Fibroblast of skin of abdomen (primary cell): ENCODE data around the gene ANTKMT.

Experiments used
- DNase-seq: peaks from one replicate; pipeline ENCODE4 v3.0.0-alpha.2; 2013

The ANTKMT gene

DNA sequence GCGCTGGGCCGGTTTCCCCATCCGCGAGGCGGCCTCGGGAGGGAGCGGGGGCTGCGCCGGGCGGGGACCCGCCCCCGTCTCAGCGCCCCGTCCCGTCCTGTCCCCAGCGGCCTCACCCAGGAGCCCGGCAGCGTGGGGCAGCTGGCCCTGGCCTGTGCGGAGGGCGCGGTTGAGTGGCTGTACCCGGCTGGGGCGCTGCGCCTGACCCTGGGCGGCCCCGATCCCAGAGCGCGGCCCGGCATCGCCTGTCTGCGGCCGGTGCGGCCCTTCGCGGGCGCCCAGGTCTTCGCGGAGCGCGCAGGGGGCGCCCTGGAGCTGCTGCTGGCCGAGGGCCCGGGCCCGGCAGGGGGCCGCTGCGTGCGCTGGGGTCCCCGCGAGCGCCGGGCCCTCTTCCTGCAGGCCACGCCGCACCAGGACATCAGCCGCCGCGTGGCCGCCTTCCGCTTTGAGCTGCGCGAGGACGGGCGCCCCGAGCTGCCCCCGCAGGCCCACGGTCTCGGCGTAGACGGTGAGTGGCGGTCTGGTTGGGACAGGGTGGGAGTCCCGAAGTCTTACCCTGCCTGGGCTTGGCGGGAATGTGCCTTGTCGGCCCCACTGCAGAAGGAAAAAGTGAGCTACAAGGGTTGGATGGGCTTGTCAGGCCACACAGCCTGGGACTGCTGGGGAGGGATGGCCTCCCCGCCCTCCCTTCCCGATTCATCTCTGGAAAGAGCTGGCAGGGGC lies 5.3 kb upstream of the ANTKMT start:
- DNase-seq, result no peak

DNA sequence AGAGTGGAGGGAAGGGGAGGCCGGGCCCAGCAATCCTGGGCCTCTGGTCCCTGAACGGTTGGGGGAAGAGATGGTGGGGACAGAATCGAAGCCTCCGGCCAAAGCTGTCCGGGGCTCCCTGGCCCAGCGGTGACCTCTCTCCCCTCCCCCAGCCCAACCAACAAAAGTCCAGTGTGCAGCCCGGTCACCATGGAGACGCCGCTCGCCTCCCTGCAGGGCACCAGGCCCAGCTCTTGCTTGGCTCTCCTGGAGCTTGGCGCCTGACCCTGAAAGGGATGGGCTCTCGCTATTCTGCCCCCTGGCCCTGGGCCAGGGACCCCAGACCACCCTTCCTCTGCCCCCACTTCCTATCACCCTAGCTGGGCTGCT lies 4.8 kb upstream of the ANTKMT start:
- DNase-seq, result no peak

DNA sequence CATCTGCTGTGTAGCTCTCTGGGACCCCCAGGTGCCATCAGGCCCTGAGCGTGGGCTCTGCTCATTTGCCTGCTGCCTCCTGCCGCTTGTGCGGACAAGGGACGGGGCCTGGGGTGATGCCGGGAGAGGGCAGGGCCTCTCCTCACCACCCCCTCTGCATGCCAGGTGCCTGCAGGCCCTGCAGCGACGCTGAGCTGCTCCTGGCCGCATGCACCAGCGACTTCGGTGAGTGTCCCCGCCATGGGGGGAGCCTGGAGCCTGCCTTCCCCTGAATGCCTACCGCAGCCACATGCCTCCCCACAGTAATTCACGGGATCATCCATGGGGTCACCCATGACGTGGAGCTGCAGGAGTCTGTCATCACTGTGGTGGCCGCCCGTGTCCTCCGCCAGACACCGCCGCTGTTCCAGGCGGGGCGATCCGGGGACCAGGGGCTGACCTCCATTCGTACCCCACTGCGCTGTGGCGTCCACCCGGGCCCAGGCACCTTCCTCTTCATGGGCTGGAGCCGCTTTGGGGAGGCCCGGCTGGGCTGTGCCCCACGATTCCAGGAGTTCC lies 4.1 kb upstream of the ANTKMT start:
- DNase-seq, result no peak

DNA sequence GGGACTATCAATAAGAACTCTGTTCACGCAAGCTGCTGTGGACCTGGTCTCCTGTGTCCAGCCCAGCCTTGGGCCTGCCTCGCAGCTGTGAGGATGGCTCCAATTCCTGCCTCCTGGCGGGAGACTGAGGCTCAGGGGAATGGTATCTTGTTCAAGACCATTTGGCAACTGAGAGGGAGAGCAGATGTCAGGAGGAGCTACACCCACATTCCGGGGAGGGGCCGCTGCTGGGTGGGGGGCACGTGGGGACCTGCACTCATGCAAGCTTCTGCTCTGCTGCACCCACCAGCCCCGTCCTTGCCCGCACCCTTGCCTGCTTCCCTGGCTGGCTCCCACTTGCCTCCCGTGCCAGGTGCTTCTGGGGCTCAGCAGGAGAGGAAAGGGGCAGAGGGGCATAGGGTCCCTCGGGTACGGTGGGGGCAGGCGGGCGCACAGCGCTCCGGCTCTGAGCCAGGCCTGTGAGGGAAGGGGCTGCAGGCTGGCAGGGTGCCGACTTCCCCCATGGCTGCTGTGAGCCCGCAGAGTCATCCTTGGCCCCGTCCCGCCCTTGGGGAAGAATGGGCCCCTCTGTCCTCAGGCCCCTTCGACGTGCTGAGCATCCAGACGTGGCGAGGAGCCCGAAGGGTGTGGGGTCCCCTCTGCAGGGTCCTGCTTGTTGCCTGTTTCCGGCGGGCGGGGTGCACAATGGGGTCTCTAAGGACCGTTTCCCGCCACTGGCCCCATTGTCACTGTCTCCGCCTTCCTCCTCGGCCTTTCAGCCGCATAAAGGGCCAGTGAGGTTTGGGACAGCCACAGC lies 3.3 kb upstream of the ANTKMT start:
- no peak for DNase-seq

DNA sequence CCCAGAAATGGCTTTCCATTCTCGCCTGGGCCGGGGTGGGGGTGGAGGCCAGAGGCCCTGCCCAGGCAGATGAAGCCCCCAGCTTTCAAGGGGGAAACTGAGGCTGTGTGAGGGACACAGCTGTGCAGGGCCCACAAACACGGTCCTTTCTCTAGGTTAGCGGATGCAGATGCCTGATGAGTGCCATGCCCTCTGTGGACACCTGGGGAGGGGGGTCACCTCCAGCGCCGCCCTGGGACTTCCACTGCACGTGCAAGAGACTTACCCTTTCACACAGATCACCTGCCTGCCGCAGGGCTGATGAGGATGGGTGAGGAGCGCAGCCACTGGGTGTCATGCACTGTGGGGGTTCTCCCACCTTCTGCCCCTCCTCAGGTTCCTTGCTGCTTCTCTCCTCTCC lies 2.6 kb upstream of the ANTKMT start:
- DNase-seq, result no peak

DNA sequence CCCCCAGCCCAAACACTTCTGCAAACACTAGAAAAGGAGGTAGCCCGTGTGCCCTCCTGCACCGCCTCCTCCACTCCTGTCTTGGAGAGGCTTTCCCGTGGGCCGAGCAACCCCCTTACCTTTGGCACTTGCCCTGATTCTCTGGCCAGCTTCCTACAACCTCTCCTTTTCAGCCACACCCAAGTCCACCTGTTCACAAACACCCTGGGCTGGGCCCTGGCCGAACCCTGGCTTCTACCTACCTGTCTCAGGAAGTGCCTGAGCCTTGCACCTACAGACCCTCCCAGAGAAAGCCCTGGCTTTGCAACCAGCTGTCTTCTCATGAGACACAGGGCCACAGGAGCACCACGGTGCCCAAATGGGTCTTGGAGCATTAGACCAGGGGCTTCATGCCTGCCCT lies 2.0 kb upstream of the ANTKMT start:
- DNase-seq, result no peak

DNA sequence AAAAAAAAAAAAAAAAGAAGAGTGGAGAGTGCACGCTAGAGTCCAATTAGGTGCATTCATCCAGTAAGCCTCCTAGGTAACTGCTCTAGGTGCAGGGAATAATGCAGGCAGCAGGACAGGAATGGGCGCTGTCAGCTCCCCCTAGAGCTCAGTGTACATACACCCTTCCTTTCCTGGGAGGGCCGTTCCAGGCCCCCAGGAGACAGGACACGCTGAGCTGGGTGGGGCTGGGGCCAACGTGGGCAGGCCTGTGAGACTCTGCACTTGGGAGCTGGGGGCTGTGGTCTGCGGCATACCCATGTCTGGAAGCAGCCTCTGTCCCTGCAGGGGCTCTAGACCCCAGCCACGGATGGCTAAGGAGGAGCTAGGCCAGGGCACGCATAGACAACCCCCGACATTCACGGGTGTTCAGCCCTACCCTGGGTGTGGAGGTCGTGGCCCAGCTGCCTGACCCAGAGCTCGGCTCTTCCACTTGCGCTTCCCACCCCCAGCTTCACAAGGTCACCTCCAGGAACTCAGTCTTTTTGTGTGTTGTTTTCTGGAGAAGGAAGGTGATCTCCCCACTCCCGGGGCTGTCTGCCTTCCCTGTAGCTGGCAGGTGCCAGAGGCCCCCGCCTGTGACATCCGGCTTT lies 1.0 kb upstream of the ANTKMT start:
- no peak for DNase-seq

DNA sequence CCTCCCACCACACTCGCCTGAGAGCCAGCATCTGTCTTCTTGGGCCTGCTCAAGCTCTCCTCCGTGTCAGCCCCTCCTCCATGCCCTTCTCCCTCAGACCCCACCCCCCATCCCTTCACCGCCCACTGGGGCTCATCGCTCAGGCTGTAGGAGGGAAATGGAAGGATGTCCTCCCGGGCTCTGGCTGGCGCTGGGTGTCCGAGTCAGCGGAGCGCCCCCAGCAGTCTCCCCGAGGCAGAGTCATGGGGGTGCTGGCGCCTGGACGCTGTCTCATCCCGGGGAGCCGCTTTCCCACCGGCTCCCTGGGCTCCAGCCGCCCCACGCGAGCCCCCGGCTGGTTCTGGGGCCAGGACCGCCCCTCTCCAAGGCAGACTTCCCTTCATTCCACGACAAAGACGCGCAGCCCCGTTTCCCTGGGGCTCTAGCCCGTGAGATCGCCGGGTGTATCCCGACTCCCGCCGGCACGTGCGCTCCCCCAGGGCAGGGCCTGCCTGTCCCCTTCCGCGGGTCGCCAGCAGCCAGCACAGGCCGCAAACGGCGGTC lies 428 bp upstream of the ANTKMT start:
- DNase-seq, result peak; percentile 70

DNA sequence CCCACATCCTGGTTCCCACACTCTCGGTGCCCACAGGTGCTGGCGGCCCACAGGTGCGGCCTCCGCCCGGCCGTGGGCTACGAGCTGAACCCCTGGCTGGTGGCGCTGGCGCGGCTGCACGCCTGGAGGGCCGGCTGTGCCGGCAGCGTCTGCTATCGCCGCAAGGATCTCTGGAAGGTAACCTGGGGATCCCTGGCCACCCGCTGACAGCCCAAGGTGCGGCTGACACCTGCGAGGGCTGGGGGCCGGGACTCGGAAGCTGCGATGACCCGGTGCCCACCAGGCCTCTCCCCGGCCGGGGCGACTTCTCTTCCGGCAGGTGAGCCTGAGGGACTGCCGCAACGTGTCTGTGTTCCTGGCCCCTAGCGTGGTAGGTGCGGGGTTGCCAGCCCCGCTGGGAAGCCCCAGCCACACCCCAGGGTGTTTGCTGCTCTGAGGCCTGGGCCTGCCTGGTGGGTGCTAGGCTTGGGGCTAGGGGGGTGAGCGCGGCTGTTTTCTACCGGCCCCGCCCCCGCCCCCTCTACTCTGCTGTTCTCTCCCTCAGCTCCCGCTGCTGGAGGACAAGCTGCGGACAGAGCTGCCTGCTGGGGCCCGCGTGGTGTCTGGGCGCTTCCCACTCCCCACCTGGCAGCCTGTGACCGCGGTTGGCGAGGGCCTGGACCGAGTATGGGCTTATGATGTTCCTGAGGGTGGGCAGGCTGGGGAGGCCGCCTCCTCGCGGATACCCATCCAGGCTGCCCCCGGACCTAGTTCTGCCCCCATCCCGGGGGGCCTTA lies 1.0 kb downstream of the ANTKMT start:
- no peak for DNase-seq

DNA sequence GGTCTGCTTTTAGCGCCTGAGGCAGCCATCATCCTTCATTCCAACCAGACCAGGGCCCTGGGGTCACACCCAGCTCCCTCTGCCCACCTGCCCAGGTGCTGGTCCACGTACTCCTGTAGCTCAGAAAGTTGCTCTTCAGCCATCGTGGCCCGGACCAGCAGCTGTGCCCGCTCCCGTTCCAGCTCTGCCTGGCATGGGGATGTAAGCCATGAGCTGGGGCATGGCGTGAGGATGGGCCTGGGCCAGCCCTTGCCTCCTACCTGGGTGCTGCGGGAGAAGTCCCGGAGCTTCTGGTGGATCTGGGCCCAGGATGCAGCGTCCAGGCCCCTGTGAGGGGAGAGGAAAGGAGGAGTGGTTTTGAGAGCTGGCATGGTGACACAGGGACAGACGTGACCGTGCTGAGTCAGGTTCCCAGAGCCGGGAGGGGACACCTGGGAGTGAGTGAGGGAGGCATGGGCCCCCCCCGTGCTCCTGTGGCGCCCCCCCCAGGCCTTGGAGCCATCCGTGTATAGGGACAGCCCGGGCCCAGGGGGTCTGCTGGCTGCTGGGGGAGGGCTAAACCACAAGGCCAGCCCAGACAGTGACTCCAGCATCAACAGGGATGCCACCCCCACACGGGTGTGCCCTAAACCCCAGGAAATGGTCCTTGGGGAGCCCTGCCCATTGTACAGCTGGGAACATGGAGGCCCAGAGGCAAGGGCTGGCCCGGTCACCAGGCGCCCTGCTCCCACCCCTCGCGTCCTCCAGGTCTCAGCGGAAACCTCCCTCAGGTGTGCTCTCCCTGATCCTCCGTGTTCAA lies 2.1 kb downstream of the ANTKMT start:
- DNase-seq, result no peak

DNA sequence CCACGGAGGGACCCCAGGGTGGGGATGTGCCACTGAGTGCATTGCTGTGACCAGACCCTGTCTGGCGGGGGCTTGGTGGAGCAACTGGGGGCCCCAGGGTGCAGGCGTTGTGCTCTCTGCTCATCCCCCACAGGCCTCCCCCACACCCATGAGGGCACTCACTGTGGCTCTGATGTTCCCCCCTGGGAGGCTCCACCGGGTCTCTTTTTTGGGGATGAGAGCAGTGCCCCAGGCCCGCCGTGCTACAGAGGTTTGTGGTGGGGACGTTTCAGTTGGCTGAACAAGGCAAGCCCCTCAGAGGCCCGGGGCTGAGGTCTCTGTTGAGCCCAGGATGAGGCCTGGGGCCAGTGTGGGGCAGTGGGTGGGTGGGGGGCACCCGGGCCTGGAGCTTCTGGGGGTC lies 2.7 kb downstream of the ANTKMT start:
- DNase-seq, result no peak

DNA sequence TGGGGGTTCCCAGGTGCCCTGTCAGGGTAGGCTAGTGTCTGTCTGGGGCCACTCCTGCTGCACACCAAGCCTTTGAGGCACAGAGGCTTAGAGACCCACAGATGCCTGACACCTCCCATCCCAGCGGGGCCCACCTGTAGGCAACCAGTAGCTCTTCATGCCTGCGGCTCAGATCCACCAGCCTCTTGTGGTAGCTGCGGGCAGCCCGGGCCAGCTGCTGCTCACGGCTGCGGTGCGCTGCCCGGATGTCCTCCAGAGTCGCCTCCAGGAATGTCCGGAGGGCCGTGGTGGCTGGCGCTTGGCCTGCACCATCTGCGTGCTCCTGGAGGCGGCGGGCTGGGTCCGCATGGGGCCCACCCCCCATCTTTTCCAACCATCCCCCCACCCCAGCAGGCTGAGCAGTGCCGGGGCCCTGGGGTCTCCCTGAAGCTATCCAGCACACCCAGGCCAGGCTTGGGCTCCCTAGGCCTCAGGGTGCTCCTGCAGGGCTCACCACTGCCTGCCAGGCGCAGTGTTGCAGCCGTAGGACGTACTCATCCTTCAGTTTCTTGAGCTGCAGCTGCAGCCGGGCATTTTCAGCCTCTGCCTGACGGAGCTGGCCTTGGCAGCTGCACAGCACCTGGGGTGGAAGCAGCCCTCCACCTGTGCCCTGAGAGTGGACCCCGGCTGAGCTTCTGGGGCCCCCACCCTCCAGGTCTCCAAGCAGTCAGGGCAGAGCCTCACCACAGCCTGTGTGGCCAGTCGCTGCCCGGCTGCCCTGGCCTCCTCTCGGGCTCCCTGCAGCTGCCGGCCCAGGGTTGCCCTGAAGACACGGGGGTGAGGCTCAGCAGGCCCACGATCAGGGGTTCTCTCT lies 3.5 kb downstream of the ANTKMT start:
- DNase-seq, result no peak

DNA sequence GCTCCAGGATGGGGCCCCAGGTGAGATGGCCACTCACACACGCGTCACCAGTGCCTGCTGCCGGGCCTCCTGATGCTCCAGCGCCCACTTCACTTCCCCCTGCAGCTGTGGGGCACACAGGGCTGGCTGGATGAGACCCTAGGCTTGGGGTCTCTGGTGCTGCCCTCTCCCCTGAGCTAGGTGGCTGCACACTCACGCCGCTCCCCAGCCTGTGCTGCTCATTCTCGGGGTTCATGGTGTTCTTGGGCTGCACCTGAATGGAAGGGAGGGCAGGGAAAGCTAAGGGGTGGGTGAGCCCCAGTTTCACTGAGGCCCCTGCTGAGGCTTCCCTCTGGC lies 4.1 kb downstream of the ANTKMT start:
- DNase-seq, result no peak

DNA sequence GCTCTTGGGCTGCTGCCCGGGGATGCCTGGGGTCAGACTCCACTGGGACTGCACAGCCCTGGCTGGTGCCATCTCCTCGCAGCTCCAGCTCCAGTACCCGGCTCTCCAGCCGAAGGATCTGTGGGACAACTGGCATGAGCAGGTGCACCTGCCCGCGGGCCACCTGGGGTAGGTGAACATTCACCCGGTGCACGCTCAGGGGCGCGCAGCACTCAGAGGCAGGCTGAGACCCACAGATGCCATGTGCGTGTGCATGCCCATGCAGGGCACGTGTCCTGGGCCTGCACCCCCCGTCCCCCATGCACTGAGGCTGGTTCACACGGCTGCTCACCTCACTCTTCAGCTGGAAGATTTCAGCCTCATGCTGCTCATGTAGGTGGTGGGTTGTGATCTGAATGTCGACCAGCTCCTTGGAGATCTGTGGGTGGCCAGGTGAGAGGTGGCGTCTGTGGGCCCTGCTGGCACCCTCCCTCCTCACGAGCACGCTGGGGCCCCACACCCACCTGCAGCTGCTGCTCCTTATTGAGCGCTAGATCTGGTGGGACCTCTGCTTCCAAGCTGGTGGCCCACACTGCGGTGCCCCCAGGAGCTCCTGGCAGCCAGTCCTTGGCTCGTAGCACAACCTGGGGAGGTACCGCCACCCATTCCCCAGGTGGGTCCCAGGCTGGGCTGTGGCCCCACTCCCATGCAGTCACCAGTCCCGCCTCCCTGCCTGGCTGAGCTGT lies 4.7 kb downstream of the ANTKMT start:
- DNase-seq, result no peak

DNA sequence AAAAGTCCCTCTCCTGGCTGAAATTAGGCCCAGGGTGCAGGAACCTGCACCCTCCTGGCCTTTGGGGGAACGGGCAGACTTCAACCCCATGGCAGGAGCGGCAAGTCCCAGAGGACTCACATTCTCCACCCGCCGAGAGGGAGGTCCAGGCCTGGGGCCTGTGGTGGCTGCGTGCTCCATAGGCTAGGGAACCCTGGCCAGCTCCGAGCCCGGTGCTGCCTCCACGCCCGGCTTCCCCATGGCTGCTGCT lies 5.2 kb downstream of the ANTKMT start:
- DNase-seq, result no peak

DNA sequence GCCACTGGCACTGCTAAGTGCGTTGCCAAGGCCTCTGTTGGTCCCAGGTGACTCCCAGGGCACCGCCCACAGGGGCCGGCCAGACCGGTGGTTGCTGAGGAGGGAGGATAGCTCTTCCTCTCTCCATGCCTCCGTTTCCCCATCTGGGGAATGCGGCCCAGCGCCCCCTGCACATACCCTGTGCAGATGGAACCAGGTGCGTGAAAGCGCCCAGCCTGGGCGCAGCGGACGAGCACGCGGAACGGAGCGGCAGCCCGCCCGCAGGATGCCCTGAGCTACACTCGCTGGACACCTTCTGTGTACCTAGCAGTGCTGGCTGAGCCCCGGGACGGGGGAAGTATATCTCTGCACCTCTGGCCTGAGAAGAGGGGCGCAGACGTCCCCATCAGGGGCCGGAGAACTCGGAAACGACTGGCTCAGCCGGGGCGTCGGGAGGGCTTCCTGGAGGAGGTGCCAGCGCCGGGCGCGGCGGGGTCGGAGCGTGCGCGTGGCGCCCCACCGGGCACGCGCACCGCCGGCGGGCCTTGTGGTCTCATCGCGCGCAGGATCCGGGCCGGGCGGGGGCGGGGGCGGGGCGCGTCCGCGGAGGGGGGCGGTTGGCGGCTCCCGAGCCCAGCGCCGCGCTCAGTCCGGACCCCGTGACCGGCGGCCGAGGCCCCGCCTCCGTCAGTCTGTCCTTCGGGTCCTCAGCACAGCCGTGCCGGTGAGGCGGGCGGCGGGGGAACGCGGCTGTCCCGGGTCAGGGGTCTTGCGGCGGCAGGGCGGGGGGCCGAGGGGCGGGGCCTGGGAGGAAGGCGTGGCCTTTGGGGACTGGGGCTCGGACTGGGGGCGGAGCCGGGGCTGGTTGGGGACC lies 5.7 kb downstream of the ANTKMT start, which contains the start of the genes CCDC78 and HAGHL:
CCDC78 (minus strand) TSS at position 6 of the 853 bp plus-strand sequence. CDS start 76 bp downstream, outside the sequence.
HAGHL (plus strand) TSS at position 669 of the 853 bp plus-strand sequence. CDS start 404 bp downstream, outside the sequence.
- DNase-seq, result peak; percentile 41

DNA sequence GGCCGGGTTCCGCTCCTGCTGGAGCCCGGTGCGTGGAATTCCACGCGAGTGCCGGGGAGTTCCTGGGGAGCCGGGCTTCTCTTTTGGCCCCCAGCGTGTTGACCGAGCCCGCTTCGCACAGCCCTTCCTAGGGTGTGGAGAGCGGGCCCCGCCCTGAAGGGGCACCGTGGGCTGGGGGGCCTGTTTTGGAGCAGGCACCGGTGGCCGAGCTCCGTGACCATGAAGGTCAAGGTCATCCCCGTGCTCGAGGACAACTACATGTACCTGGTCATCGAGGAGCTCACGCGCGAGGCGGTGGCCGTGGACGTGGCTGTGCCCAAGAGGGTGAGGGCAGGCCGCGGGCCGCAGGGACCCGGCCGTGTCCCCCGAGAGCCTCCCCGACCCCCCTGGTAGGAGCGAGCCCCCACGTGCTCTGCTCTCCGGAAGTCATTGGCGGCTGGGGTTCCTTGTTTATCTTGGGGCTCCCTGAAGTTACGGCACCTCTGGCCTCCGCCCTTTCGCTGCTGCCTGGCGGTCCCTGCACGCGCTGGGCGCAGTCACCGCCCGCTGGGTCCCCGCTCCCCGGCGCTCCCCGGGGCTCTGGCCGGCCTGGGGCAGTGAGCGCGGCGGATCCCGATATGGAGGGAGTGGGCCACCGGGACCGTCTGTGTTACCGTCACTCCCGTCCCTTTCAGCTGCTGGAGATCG lies 6.5 kb downstream of the ANTKMT start:
- DNase-seq, result no peak

DNA sequence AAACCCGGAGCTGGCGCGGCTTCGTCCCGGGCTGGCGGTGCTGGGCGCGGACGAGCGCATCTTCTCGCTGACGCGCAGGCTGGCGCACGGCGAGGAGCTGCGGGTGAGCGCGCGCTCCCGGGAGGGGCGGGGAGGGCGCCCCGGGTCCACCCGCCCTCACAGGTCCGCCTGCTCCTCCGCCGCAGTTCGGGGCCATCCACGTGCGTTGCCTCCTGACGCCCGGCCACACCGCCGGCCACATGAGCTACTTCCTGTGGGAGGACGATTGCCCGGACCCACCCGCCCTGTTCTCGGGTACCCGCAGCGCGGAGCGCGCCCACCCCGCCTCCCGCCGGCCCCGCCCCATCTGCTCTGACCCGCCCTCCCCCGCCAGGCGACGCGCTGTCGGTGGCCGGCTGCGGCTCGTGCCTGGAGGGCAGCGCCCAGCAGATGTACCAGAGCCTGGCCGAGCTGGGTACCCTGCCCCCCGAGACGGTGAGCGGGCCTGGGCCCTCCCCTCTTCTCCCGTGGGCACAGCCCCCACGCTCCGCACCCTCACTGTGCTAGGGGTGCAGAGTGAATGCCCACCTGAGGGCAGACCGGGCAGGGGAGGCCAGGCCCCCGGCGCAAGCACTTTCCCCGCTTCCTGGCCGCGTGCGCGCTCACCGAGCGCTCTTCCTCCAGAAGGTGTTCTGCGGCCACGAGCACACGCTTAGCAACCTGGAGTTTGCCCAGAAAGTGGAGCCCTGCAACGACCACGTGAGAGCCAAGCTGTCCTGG lies 7.4 kb downstream of the ANTKMT start:
- DNase-seq, result peak; percentile 72
